Erythroblast (primary cell): ENCODE results near the gene FBXL13.

ENCODE experiments used
- GATA1 ChIP-seq: IDR thresholded peaks from 2 replicates; pipeline ENCODE4 v1.6.1; 2011; ENCODE audit warnings: low read depth, mild to moderate bottlenecking, control low read depth, low read length, moderate library complexity
- POLR2A ChIP-seq: IDR thresholded peaks from 2 replicates; pipeline ENCODE4 v1.6.1; 2011; ENCODE audit warnings: mild to moderate bottlenecking, low read length

DNA sequence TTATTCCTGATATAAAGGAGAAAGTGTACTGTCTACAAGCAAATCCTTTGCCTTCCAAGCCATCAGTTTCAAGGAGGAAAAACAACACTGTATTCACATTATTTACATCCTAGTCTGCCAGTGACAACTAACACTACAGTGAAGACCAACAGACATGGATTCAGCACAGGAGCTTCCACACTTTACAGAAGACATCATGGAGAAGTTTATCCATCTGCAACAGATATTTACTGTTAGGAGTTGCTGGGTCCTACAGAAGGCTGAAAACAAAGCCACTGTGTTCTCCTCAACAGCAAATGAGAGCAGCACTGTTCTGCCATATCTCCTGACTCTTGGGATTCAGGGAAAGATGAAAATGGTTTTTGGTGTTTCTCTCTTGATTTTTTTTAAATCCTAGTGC, 42.4 kb upstream of the FBXL13 start:
- TF ChIP-seq POLR2A: no peak
- TF ChIP-seq GATA1: no peak
